Activated CD4-positive, alpha-beta T cell treated with anti-CD3 and anti-CD28 coated beads, Interleukin-2, amount 10 ng/mL, durations not matched to agents 24 days and 14 days (primary cell): Measurements from ENCODE around the gene OR1S2. TPM values are rescaled to one million over a fixed set of nuclear protein-coding genes. Genes with fewer than 3 reads are reported as not detected.

Source experiments
- DNase-seq: peaks from one replicate; pipeline ENCODE4 v3.0.0; 2022
- H3K27ac Mint-ChIP-seq: one replicate; pipeline ENCODE4 v1.8.0; 2022; ENCODE audit warnings: mild to moderate bottlenecking, mixed read lengths
- H3K27me3 Mint-ChIP-seq: one replicate; pipeline ENCODE4 v1.8.0; 2022; ENCODE audit warnings: mixed read lengths
- H3K36me3 Mint-ChIP-seq: one replicate; pipeline ENCODE4 v1.8.0; 2022; ENCODE audit warnings: low read depth, mild to moderate bottlenecking, mixed read lengths
- H3K4me1 Mint-ChIP-seq: one replicate; pipeline ENCODE4 v1.8.0; 2021; ENCODE audit warnings: mixed read lengths
- H3K4me3 Mint-ChIP-seq: one replicate; pipeline ENCODE4 v1.8.0; 2022; ENCODE audit warnings: mild to moderate bottlenecking, moderate library complexity, mixed read lengths
- H3K9me3 Mint-ChIP-seq: one replicate; pipeline ENCODE4 v1.8.0; 2021; ENCODE audit warnings: mixed read lengths
- intact Hi-C: fragments of 100-400 bp; cut with micrococcal nuclease; formaldehyde crosslinking; loops from one replicate; pipeline ENCODE4 v1.15.1; 2023
- total RNA-seq: library from RNA; stranded (reverse); gene quantifications from 2 replicates; pipeline ENCODE4 v1.2.3, GENCODE V29; 2022

The OR1S2 gene
- total RNA-seq, 1 donor from 2014 or later = not detected

- no peak for DNase-seq
- no peak overlapping the region for H3K27ac Mint-ChIP-seq
- intact Hi-C loops = no loop called here
- H3K36me3 Mint-ChIP-seq = no peaks in the 10 kb centered on the region
- no peaks in the 10 kb centered on the region for H3K9me3 Mint-ChIP-seq
- no peak overlapping the region for H3K4me3 Mint-ChIP-seq
- H3K4me1 Mint-ChIP-seq = no peaks in the 10 kb centered on the region
- no peaks in the 10 kb centered on the region for H3K27me3 Mint-ChIP-seq
Measured at GRCh38 chr11:58177409-58178054, 26.4 kb downstream of the OR1S2 start.

GRCh38 chr11:58165504-58166106 lies 38.3 kb downstream of the OR1S2 start:
- Mint-ChIP-seq H3K4me3 (no peak overlapping the region), H3K27me3 (peaks cover 2% of the 10 kb centered on the region), H3K36me3 (no peaks in the 10 kb centered on the region), H3K9me3 (no peaks in the 10 kb centered on the region), H3K4me1 (no peaks in the 10 kb centered on the region), H3K27ac (no peak overlapping the region)
- intact Hi-C loops = no loop called here
- no peak for DNase-seq

DNA sequence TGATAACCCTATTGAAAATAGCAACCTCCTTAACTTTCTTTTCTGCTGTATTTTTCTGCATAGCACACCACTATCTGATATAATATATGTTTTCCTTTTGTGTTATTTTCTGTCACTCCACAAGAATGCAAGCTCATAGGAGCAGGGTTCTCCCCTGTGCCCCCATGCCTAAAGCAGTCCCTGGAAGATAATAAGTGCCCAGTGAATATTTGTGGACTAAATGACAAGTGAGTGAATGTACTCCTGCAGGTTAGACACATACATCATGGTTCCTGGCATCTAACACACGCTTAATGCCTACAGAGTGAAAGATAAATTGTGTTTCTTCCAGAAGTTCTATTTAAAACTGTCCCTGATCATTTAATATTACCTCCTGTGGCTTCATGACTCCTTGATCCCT lies 39.0 kb downstream of the OR1S2 start:
- Mint-ChIP-seq H3K27me3 (peaks cover 2% of the 10 kb centered on the region), H3K9me3 (no peaks in the 10 kb centered on the region)

DNA sequence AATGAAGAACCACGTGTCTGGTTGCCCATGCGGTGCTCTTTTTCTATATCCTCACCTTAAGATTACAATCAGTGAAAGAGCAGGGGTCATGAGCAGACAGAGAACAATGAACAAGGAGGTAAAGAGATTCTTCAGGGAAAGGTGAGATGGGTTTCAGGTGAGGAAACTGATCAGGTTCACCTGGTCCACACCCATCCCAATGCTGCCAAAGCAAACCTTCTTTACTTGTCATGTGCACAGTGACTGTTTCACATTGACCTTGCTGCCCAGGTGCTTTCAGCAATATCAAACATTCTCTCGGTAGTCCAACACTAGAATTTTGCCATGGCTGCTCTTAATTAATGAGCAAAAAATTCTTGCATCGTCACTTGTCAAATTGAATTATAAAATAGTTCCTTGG lies 39.6 kb downstream of the OR1S2 start:
- Mint-ChIP-seq H3K27ac (no peak overlapping the region), H3K4me3 (no peak overlapping the region), H3K36me3 (no peaks in the 10 kb centered on the region), H3K27me3 (peaks cover 2% of the 10 kb centered on the region), H3K9me3 (no peaks in the 10 kb centered on the region), H3K4me1 (no peaks in the 10 kb centered on the region)
- DNase-seq = no peak
- intact Hi-C loops = no loop called here

More for the DNA sequence above, 39.0 kb downstream of the OR1S2 start:
- Mint-ChIP-seq H3K4me3 (no peak overlapping the region), H3K36me3 (no peaks in the 10 kb centered on the region), H3K4me1 (no peaks in the 10 kb centered on the region), H3K27ac (no peak overlapping the region)
- intact Hi-C loops = no loop called here
- DNase-seq = no peak

Other genes starting within 250 kb of the OR1S2 start
- gene OR9Q1, start 180.3 kb downstream of the OR1S2 start, total RNA-seq = not detected in 2 replicates
- gene OR6Q1, start 173.2 kb downstream of the OR1S2 start, total RNA-seq = not detected in 2 replicates
- gene OR9I1, start 78.6 kb downstream of the OR1S2 start, total RNA-seq = not detected in 2 replicates
- not detected in 2 replicates for gene OR9Q2, start 15.1 kb downstream of the OR1S2 start, total RNA-seq
- not detected in 2 replicates for gene OR1S1, start 8.6 kb upstream of the OR1S2 start, total RNA-seq
- gene OR10Q1, start 24.8 kb upstream of the OR1S2 start, total RNA-seq = not detected in 2 replicates
- not detected in 2 replicates for gene OR10W1, start 64.1 kb upstream of the OR1S2 start, total RNA-seq
- not detected in 2 replicates for gene OR5B17, start 154.9 kb upstream of the OR1S2 start, total RNA-seq
- not detected in 2 replicates for gene OR5B3, start 202.7 kb upstream of the OR1S2 start, total RNA-seq
- not detected in 2 replicates for gene OR5B2, start 224.0 kb upstream of the OR1S2 start, total RNA-seq
- gene OR5B12, start 238.1 kb upstream of the OR1S2 start, total RNA-seq = not detected in 2 replicates